Measurements from ENCODE around the gene ENTREP1. TPM values are rescaled to one million over a fixed set of nuclear protein-coding genes. Genes with fewer than 3 reads are reported as not detected.

ENTREP1 gene
- total and polyA plus RNA-seq, 2 of the 4 experiments (the other 2 are of a cell fraction), result not detected

- TF ChIP-seq RFX5 (IDR thresholded peaks at IDR 0.05; ENCODE audit: low read depth, low read length), result no peak
- TF ChIP-seq, protein P1, sequence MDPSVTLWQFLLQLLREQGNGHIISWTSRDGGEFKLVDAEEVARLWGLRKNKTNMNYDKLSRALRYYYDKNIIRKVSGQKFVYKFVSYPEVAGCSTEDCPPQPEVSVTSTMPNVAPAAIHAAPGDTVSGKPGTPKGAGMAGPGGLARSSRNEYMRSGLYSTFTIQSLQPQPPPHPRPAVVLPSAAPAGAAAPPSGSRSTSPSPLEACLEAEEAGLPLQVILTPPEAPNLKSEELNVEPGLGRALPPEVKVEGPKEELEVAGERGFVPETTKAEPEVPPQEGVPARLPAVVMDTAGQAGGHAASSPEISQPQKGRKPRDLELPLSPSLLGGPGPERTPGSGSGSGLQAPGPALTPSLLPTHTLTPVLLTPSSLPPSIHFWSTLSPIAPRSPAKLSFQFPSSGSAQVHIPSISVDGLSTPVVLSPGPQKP (IDR thresholded peaks at IDR 0.05; ENCODE audit: borderline replicate concordance, low read depth, low read length), result no peak
- TF ChIP-seq MXI1 (IDR thresholded peaks at IDR 0.05; ENCODE audit: borderline replicate concordance, low read depth, low read length), result no peak
- no peak for TF ChIP-seq CEBPB (IDR thresholded peaks at IDR 0.05; ENCODE audit: low read depth, low read length)
- no peak for TF ChIP-seq BHLHE40 (IDR thresholded peaks at IDR 0.05; ENCODE audit: low read depth, low read length)
- TF ChIP-seq USF2 (IDR thresholded peaks at IDR 0.05; ENCODE audit: low read depth, low read length), result no peak
- no peak for TF ChIP-seq MAFK (IDR thresholded peaks at IDR 0.05; ENCODE audit: low read depth, low read length)
- no peak for TF ChIP-seq NFE2L2 (IDR thresholded peaks at IDR 0.05; ENCODE audit: low read depth, low read length)
- in situ Hi-C loops (cut with MboI; ENCODE audit: low sequenced_read_pairs), result loop anchor here (25.0 kb wide), 1 partner anchor 712 kb away; no protein-coding TSS in a partner anchor
- CTCF ChIA-PET, result no interaction called here
Measured at GRCh38 chr9:69400470-69400869, 75.5 kb downstream of the ENTREP1 start.

More at GRCh38 chr9:69400470-69400869, 75.5 kb downstream of the ENTREP1 start:
- ATAC-seq (ENCODE audit: low read depth) (no peak), DNase-seq (no peak)
- H3K18ac ChIP-seq (ENCODE audit: low read depth, low read length), result no peak overlapping the region
- no peaks in the 10 kb centered on the region for H4K20me1 ChIP-seq (ENCODE audit: insufficient read depth, low read length)
- no peak overlapping the region for H4K8ac ChIP-seq (ENCODE audit: low read depth in 2 of 2, low read length in 2 of 2)
- H2AFZ ChIP-seq (replicated peaks; ENCODE audit: low read length, poor library complexity), result no peak overlapping the region
- no peak overlapping the region for H3K4me3 ChIP-seq (ENCODE audit: insufficient read depth, low read depth, low read length)
- no peak overlapping the region for H2BK15ac ChIP-seq (ENCODE audit: low read depth, low read length)
- no peak overlapping the region for H3K56ac ChIP-seq (ENCODE audit: extremely low read depth, insufficient read depth, low read length)
- dilution Hi-C loops (cut with HindIII; ENCODE audit: low sequenced_read_pairs, unreplicated experiment), result no loop called here
- no peak overlapping the region for H3K14ac ChIP-seq (replicated peaks; ENCODE audit: low read depth, low read length)
- H3K23ac ChIP-seq (ENCODE audit: low read depth, low read length), result no peak overlapping the region
- H3K9me1 ChIP-seq (ENCODE audit: insufficient read depth, low read length), result no peaks in the 10 kb centered on the region
- H4K5ac ChIP-seq (ENCODE audit: low read depth, low read length), result no peak overlapping the region
- H3K79me1 ChIP-seq (ENCODE audit: low read depth in 1 of 2, low read length in 2 of 2), result no peaks in the 10 kb centered on the region
- BruUV-seq (replicated peaks), result no TSS peak
- no peak overlapping the region for H3K4ac ChIP-seq (ENCODE audit: low read depth, low read length)
- H2BK120ac ChIP-seq (ENCODE audit: low read depth, low read length), result no peak overlapping the region
- no peak overlapping the region for H2AK5ac ChIP-seq (ENCODE audit: low read depth, low read length)
- H3K9me3 ChIP-seq (ENCODE audit: control insufficient read depth, insufficient read depth, low read length), result no peaks in the 10 kb centered on the region
- no peak overlapping the region for H3K27ac ChIP-seq (ENCODE audit: insufficient read depth, low read length)
- WGBS, 2 experiments (ENCODE audit: extremely low coverage in 2 of 2, insufficient read length in 1 of 2), result no CpG with 5 or more reads among the region's 1 CpG
- H2BK20ac ChIP-seq (ENCODE audit: low read depth, low read length), result no peak overlapping the region
- no peak overlapping the region for H2AK9ac ChIP-seq (replicated peaks; ENCODE audit: low read depth, low read length, poor library complexity)
- H3K4me1 ChIP-seq (ENCODE audit: control insufficient read depth, insufficient read depth, low read length), result no peaks in the 10 kb centered on the region
- H3K4me2 ChIP-seq (ENCODE audit: low read depth, low read length), result no peak overlapping the region
- POLR2A ChIA-PET (ENCODE audit: unreplicated experiment), result no interaction called here
- intact Hi-C loops (cut with micrococcal nuclease), result no loop called here
- no peak overlapping the region for H3K9ac ChIP-seq (ENCODE audit: low read depth, low read length)
- H4K91ac ChIP-seq (ENCODE audit: insufficient read depth, low read depth, low read length), result no peak overlapping the region
- no peak overlapping the region for H2BK5ac ChIP-seq (ENCODE audit: low read depth, low read length, poor library complexity, severe bottlenecking)
- no peaks in the 10 kb centered on the region for H3K36me3 ChIP-seq (ENCODE audit: control insufficient read depth, insufficient read depth, low read length)
- H3K27me3 ChIP-seq (ENCODE audit: control insufficient read depth, insufficient read depth, low read length), result peaks cover 16% of the 10 kb centered on the region

Data from IMR-90 (cell line).